RWPE2 (cell line): ENCODE data around the gene HOATZ.
A peak's percentile ranks its signal among the peaks of the same experiment; 100 is the strongest.

ENCODE experiments used
- ATAC-seq: fragments of 200-7000 bp; cut with Tn5 transposase; 3 replicates; pipeline ENCODE4 v1.9.1; 2021; ENCODE audit warnings: low read depth
- DNase-seq: peaks from one replicate; pipeline ENCODE4 v3.0.0-alpha.2; 2020; ENCODE audit warnings: low spot score
- H3K27ac ChIP-seq: fragments of 450-650 bp; 2 replicates; pipeline ENCODE4 v1.5.1; 2017; ENCODE audit warnings: mild to moderate bottlenecking; ENCODE audit not compliant: poor library complexity, severe bottlenecking
- H3K27me3 ChIP-seq: fragments of 250-450 bp; sonication (Bioruptor Pico); 2 replicates; pipeline ENCODE4 v1.5.1; 2021; ENCODE audit warnings: mild to moderate bottlenecking, moderate library complexity; ENCODE audit not compliant: insufficient read depth, poor library complexity, severe bottlenecking
- H3K36me3 ChIP-seq: fragments of 250-450 bp; sonication (Bioruptor Pico); 2 replicates; pipeline ENCODE4 v1.5.1; 2020; ENCODE audit warnings: low read depth, mild to moderate bottlenecking, moderate library complexity
- H3K4me1 ChIP-seq: fragments of 250-450 bp; sonication (Bioruptor Pico); 2 replicates; pipeline ENCODE4 v1.5.1; 2021; ENCODE audit warnings: mild to moderate bottlenecking, moderate library complexity; ENCODE audit not compliant: insufficient read depth, poor library complexity, severe bottlenecking
- H3K4me3 ChIP-seq: fragments of 250-450 bp; sonication (Bioruptor Pico); 2 replicates; pipeline ENCODE4 v1.5.1; 2021; ENCODE audit warnings: mild to moderate bottlenecking, moderate library complexity; ENCODE audit not compliant: severe bottlenecking
- H3K9me3 ChIP-seq: fragments of 250-450 bp; sonication (Bioruptor Pico); 2 replicates; pipeline ENCODE4 v1.5.1; 2021; ENCODE audit warnings: mild to moderate bottlenecking, moderate library complexity; ENCODE audit not compliant: severe bottlenecking
- TF ChIP-seq, protein P1 (sequence below): fragments of 450-650 bp; IDR thresholded peaks from one replicate; pipeline ENCODE4 v1.5.1; 2017; ENCODE audit warnings: mild to moderate bottlenecking, moderate library complexity; ENCODE audit not compliant: poor library complexity, severe bottlenecking

The HOATZ gene

GRCh38 chr11:111502611-111503010 is 12.0 kb upstream of the HOATZ start:
- H3K9me3 ChIP-seq, result no peaks in the 10 kb centered on the region
- no peak overlapping the region for H3K27ac ChIP-seq
- no peak for ATAC-seq
- no peak overlapping the region for H3K4me3 ChIP-seq
- H3K4me1 ChIP-seq, result no peaks in the 10 kb centered on the region
- TF ChIP-seq, protein P1, sequence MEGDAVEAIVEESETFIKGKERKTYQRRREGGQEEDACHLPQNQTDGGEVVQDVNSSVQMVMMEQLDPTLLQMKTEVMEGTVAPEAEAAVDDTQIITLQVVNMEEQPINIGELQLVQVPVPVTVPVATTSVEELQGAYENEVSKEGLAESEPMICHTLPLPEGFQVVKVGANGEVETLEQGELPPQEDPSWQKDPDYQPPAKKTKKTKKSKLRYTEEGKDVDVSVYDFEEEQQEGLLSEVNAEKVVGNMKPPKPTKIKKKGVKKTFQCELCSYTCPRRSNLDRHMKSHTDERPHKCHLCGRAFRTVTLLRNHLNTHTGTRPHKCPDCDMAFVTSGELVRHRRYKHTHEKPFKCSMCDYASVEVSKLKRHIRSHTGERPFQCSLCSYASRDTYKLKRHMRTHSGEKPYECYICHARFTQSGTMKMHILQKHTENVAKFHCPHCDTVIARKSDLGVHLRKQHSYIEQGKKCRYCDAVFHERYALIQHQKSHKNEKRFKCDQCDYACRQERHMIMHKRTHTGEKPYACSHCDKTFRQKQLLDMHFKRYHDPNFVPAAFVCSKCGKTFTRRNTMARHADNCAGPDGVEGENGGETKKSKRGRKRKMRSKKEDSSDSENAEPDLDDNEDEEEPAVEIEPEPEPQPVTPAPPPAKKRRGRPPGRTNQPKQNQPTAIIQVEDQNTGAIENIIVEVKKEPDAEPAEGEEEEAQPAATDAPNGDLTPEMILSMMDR, result no peak
- no peaks in the 10 kb centered on the region for H3K36me3 ChIP-seq
- no peak for DNase-seq
- H3K27me3 ChIP-seq, result no peaks in the 10 kb centered on the region

DNA sequence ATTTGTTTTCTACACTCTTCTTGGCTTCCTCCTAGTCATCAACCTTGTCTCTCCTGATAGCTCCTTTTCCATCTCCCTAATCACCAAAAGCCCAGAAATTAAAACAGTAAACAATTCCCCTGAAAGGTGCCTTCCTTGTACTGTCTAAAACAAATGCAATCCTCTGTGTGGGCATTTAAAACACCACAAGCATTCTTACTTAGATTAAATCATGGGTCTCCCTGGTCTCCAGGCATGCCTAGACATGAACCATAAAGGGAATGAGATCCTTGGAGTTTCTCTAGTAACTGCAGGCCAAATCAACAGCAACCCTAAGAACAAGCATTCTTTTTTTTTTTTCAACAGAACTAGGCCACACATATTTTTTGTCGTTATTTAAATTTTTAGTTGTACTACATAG is 4.3 kb upstream of the HOATZ start:
- H3K4me1 ChIP-seq, result peaks cover 17% of the 10 kb centered on the region
- no peak overlapping the region for H3K4me3 ChIP-seq
- no peaks in the 10 kb centered on the region for H3K9me3 ChIP-seq
- H3K27me3 ChIP-seq, result no peaks in the 10 kb centered on the region
- no peaks in the 10 kb centered on the region for H3K36me3 ChIP-seq
- ATAC-seq (peak; percentile 96), DNase-seq (no peak)
- peak overlapping the region; percentile 56 for H3K27ac ChIP-seq
- TF ChIP-seq, protein P1, result no peak

GRCh38 chr11:111512296-111513239 is 2.0 kb upstream of the HOATZ start, which contains the start of gene BTG4:
Gene BTG4, minus strand, starts transcription at chr11:111512386. Its CDS starts 13,610 bp downstream, at chr11:111498776.
- no peak for DNase-seq
- H3K9me3 ChIP-seq, result no peaks in the 10 kb centered on the region
- no peaks in the 10 kb centered on the region for H3K36me3 ChIP-seq
- TF ChIP-seq, protein P1, result no peak
- H3K4me1 ChIP-seq, result peaks cover 17% of the 10 kb centered on the region
- H3K4me3 ChIP-seq, result no peak within 1 kb of the TSS
- peak within 1 kb of the TSS; percentile 56 for H3K27ac ChIP-seq
- no peak; the same call in 2 of the 3 replicates for ATAC-seq
- no peaks in the 10 kb centered on the region for H3K27me3 ChIP-seq

- ATAC-seq, result peak; percentile 54
- H3K4me3 ChIP-seq, result no peak overlapping the region
- TF ChIP-seq, protein P1, result no peak
Observed at GRCh38 chr11:111513240-111513605, 1.4 kb upstream of the HOATZ start.

DNA sequence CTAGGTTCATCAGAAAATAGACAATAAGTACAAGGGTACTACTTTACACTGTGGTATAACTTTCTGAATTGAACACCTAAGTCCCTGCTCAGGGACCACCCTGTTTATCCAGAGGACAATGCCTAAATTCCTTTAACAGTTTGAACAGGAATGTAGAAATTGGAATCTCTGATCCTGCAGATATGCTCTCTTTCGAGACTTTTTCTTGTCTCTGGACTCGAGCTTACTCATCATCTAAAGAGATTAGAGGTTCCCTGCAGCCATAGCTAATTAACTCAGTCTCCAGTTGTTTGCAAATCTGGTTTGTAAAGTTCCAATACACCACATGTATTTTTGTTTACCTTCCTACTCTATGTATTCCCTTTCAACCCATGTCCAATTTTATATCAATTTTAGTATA is 1.0 kb downstream of the HOATZ start:
- no peaks in the 10 kb centered on the region for H3K27me3 ChIP-seq
- DNase-seq (no peak), ATAC-seq (no peak)
- H3K4me3 ChIP-seq, result no peak overlapping the region
- H3K9me3 ChIP-seq, result no peaks in the 10 kb centered on the region
- TF ChIP-seq, protein P1, result no peak
- no peak overlapping the region for H3K27ac ChIP-seq
- peaks cover 13% of the 10 kb centered on the region for H3K4me1 ChIP-seq
- H3K36me3 ChIP-seq, result no peaks in the 10 kb centered on the region

More at GRCh38 chr11:111513240-111513605, 1.4 kb upstream of the HOATZ start:
- Histone ChIP-seq H3K27ac (no peak overlapping the region), H3K27me3 (no peaks in the 10 kb centered on the region), H3K36me3 (no peaks in the 10 kb centered on the region), H3K9me3 (no peaks in the 10 kb centered on the region), H3K4me1 (peaks cover 17% of the 10 kb centered on the region)
- no peak for DNase-seq
